ENCODE results near the gene FRMD1. TPM values are rescaled to one million over a fixed set of nuclear protein-coding genes. Genes with fewer than 3 reads are reported as not detected.

FRMD1 gene
- total RNA-seq, 2 experiments from 2014 or later, result not detected

DNA sequence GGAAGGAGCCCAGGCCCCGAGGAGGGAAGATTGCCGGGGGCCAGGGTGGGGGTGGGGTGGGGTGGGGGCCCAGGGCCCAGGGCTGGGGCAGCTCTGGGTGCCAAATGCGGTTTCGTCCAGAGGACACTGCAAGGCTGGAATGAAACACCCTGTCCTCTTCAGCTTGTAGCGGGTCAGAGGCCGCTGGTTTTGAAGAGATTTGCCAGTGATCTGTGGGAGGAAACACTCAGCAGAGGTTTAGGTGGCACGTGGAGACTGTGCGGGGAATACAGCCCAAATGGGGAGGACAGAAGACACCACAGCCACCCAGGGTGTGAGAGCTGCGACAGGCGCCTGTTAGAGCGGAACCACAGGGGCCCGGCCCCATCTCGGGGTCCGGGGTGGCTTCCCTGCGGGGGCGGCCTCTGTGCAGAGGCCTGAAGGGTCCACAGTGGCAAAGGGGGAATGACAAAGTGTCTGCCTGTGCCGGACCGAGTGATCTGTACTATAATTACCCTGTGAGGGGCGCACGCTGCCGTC lies 29.2 kb downstream of the FRMD1 start:
- no peaks in the 10 kb centered on the region for H3K27me3 Mint-ChIP-seq

DNA sequence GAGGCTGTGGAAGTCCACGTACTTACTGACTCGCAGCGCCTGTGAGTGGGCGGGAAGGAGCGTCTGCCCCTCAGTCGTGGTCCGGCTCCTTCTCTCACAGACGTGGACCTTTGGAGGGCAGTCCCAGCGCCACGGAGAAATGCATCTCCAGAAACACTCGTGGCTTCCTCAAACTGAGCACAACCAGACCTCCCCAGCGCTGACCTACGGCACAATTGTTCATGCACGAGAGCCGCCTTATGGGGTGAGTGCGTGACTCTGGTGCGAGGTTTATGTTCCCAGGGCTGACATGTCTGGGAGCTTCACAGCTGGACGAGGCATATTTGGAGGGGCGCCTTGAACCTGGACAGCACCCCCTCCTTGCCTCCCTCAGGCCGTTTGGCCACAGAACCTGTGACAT lies 29.7 kb downstream of the FRMD1 start:
- no peak for DNase-seq
- no peaks in the 10 kb centered on the region for H3K27me3 Mint-ChIP-seq
- no peaks in the 10 kb centered on the region for H3K9me3 Mint-ChIP-seq
- H3K4me1 Mint-ChIP-seq, result no peaks in the 10 kb centered on the region
- H3K36me3 Mint-ChIP-seq (ENCODE audit: low read depth), result no peaks in the 10 kb centered on the region
- CTCF ChIA-PET, result no interaction called here
- H3K4me3 Mint-ChIP-seq, result no peak overlapping the region
- no peak overlapping the region for H3K27ac Mint-ChIP-seq
- POLR2A ChIA-PET, result no interaction called here

More for the DNA sequence above, 29.2 kb downstream of the FRMD1 start:
- H3K27ac Mint-ChIP-seq, result no peak overlapping the region
- H3K36me3 Mint-ChIP-seq (ENCODE audit: low read depth), result no peaks in the 10 kb centered on the region
- POLR2A ChIA-PET, result no interaction called here
- no peak for DNase-seq
- no peaks in the 10 kb centered on the region for H3K4me1 Mint-ChIP-seq
- H3K4me3 Mint-ChIP-seq, result no peak overlapping the region
- no peaks in the 10 kb centered on the region for H3K9me3 Mint-ChIP-seq
- CTCF ChIA-PET, result no interaction called here

DNA sequence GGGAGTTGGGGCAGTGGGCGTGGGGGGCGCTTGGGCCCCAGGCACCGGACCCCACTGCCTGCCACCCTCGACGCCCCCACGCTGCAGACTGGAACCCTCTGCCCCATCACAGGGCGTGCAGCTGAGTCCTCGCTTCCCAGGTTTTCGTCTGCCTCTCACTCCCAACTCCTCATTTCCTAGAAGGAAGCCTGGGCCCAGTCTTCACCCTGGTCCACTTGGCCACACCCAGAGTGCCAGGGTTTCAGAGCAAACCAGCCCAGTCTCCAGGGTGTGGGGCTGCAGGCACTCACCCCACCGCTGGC lies 30.3 kb downstream of the FRMD1 start:
- Mint-ChIP-seq H3K27ac (no peak overlapping the region), H3K4me1 (no peaks in the 10 kb centered on the region), H3K9me3 (no peaks in the 10 kb centered on the region), H3K36me3 (ENCODE audit: low read depth) (no peaks in the 10 kb centered on the region), H3K27me3 (no peaks in the 10 kb centered on the region), H3K4me3 (no peak overlapping the region)
- ChIA-PET POLR2A (no interaction called here), CTCF (no interaction called here)
- no peak for DNase-seq

DNA sequence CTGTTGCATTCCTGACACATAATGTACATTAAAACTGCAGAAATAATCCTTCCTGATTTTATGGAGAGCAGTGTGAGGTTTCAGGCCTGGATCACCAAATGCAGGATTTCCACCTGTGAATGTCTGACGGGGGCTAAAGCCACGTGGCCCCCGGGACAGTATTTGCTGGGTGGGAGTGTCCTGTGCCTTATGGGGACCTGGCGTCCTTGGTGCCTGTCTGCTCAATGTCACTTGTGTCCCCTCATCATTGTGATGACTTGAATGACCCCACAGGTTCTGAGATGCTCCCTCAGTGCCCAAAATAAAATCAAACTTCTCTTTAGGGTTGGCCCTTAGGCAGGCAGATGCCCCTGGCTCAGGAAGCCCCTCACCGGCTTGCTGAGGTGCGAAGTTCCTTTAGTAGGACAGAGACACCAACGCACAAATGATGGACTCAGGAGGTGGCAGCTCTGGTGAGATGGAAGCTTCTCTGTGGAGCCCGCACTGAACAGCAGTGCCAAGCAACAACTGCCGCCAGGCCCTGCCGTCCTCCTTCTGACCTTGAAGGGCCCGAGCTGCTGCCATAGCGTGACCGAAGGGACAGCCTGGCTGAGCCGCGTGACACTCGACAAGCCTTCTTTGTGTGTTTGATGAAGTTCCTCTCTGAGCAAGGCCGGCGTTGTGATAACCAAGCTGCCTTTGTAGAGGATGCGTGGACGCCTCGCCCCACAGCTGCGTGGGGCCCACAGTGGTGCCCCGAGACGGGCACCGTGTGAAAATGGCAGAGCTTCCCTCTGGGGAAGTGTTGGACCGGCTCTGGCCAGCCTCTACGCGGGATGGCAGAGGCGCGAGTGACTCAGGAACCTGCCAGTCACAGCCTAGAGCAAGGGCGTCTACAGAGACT lies 30.9 kb downstream of the FRMD1 start:
- H3K4me3 Mint-ChIP-seq, result no peak overlapping the region
- ChIA-PET CTCF (no interaction called here), POLR2A (no interaction called here)
- H3K36me3 Mint-ChIP-seq (ENCODE audit: low read depth), result no peaks in the 10 kb centered on the region
- no peak overlapping the region for H3K27ac Mint-ChIP-seq
- no peaks in the 10 kb centered on the region for H3K27me3 Mint-ChIP-seq
- DNase-seq, result no peak
- no peaks in the 10 kb centered on the region for H3K4me1 Mint-ChIP-seq
- H3K9me3 Mint-ChIP-seq, result no peaks in the 10 kb centered on the region

DNA sequence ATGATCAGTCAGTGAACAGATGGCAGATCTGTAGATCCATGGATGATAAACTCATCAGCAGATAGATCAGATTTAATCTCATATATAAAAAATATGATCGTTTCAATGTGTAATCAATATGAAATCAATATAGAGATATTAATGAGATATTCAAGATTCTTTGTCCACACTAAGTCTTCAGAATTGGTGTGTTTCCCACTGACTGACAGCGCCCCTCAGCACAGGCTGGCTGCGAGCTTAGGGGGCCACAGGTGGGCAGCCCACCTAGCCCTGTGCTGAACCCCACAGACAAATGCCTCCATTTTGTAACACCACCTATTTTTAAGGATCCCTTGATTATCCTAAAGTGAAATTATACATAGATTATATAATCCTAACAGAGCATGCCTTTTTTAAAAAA lies 32.3 kb downstream of the FRMD1 start:
- Mint-ChIP-seq H3K9me3 (no peaks in the 10 kb centered on the region), H3K4me1 (no peaks in the 10 kb centered on the region), H3K27me3 (no peaks in the 10 kb centered on the region), H3K36me3 (ENCODE audit: low read depth) (no peaks in the 10 kb centered on the region), H3K27ac (no peak overlapping the region), H3K4me3 (no peak overlapping the region)
- ChIA-PET POLR2A (no interaction called here), CTCF (no interaction called here)
- no peak for DNase-seq

DNA sequence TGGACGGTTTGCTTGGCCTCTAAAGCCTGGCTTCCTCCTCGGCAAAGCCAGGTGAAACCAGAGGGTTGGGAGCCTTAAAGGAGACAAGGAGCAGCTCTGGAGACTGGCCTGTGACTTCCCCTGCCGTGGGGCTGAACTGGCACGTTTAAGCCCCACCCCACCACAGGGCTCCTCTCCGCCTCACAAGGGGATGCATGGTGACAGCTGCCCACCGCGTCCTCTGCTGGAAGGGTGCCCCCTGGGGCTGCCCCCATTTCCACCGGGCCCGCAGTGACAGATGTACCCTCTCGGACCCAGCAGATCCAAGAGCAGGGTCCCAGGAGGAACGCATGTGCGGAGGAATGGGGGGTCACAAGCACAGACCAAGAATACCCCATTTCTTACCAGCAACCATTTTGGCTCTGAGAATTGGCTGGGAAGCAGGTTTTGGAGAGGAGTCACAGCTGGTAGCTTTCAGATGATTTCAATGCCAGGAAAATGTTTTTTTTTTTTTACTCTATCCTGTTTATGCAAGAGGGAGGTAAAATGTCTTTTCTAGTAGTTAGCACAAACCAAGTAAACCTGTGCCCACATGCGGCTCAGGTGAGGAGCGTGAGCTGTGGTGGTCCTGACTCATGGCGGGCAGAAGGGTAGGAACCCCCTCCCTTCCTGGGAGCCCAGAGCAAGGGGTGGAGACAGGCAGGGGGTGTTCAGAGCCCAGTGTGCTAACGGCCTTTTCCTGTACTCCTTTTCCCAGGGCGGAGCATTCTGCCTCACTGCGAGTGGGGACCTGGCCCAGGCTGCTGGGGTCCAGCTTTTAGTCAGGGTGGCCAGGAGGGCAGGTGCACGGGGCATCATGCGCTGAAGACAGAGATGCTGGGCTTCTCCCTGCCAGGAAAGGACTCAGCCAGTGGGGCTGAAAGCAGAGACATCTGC lies 33.0 kb downstream of the FRMD1 start:
- ChIA-PET CTCF (no interaction called here), POLR2A (no interaction called here)
- no peaks in the 10 kb centered on the region for H3K4me1 Mint-ChIP-seq
- DNase-seq, result no peak
- no peaks in the 10 kb centered on the region for H3K9me3 Mint-ChIP-seq
- H3K4me3 Mint-ChIP-seq, result no peak overlapping the region
- no peaks in the 10 kb centered on the region for H3K36me3 Mint-ChIP-seq (ENCODE audit: low read depth)
- H3K27me3 Mint-ChIP-seq, result no peaks in the 10 kb centered on the region
- no peak overlapping the region for H3K27ac Mint-ChIP-seq

DNA sequence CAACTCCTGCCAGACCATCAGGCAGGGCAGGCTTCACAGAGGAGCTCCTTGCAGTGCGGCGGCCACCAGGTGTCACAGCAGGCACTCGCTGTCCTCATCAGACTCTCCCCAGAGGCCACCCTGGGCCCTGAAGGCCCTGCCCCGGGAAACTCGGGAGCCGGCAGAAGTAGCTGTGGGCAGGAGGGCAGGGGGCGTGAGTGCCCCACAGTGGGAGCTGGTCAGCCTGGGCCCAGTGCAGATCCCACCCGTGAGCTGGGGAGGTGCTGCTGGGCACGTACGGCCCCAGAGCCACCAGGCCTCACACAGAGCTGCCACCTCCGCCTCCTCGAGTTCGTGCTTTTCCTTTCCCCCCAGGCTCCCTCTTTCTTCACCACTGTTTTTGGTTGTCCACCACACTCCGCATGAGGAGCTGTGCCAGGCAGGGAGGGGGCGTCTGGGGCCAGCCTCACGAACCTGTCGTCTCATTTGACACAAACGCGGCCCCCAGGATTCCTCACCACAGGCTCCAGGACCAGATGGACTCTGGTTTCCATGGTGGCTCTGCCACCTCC lies 33.8 kb downstream of the FRMD1 start:
- no peaks in the 10 kb centered on the region for H3K36me3 Mint-ChIP-seq (ENCODE audit: low read depth)
- CTCF ChIA-PET, result no interaction called here
- DNase-seq, result no peak
- H3K4me3 Mint-ChIP-seq, result no peak overlapping the region
- peaks cover 2% of the 10 kb centered on the region for H3K9me3 Mint-ChIP-seq
- H3K4me1 Mint-ChIP-seq, result no peaks in the 10 kb centered on the region
- no peak overlapping the region for H3K27ac Mint-ChIP-seq
- POLR2A ChIA-PET, result no interaction called here
- H3K27me3 Mint-ChIP-seq, result no peaks in the 10 kb centered on the region

DNA sequence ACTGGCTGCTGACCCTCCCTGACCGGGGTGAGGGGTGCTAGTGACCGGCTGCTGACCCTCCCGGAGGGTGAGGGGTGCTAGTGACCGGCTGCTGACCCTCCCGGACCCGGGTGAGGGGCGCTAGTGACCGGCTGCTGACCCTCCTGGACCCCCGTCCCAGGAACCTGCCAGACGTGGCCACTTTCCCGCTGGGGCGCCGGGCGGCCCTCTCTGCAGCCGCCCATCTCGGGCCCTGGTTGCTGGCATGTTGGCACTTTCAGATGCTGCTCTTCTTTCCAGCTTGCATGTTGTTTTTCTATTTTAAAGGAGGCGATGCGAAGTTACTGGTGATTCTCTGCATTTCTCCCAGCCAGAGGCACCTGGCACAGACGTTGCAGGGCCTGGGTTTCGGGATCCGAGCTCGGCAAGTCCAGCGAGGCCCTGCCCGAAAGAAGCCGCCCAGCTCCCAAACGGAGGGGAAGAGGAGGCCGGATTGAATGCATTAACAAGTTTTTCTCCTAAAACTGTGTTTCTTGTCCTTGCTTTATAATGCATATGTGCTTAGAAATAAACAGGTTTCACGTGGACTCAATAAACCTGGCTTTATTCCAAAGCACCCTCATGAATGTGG lies 34.4 kb downstream of the FRMD1 start:
- H3K27ac Mint-ChIP-seq, result no peak overlapping the region
- POLR2A ChIA-PET, result no interaction called here
- no peak for DNase-seq
- no peaks in the 10 kb centered on the region for H3K4me1 Mint-ChIP-seq
- peaks cover 3% of the 10 kb centered on the region for H3K9me3 Mint-ChIP-seq
- CTCF ChIA-PET, result no interaction called here
- H3K4me3 Mint-ChIP-seq, result no peak overlapping the region
- no peaks in the 10 kb centered on the region for H3K36me3 Mint-ChIP-seq (ENCODE audit: low read depth)
- no peaks in the 10 kb centered on the region for H3K27me3 Mint-ChIP-seq

DNA sequence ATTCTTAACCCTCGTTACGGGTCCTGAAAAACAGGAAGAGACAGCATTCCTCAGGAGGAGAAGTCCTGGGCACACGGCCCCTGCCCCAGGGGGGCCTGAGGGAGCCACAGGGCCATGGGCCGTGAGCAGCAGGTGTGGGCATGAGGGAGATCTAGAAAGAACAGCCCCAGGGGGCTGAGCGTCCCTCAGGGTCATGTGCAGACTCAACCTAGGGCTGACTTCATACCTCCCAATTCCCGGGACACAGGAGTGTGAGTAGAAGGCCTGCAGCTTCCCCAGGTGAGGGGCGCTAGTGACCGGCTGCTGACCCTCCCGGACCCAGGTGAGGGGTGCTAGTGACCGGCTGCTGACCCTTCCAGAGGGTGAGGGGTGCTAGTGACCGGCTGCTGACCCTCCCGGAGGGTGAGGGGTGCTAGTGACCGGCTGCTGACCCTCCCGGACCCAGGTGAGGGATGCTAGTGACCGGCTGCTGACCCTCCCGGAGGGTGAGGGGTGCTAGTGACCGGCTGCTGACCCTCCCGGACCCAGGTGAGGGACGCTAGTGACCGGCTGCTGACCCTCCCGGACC lies 35.1 kb downstream of the FRMD1 start:
- H3K4me3 Mint-ChIP-seq, result no peak overlapping the region
- H3K9me3 Mint-ChIP-seq, result peaks cover 7% of the 10 kb centered on the region
- H3K27ac Mint-ChIP-seq, result no peak overlapping the region
- DNase-seq, result no peak
- no peaks in the 10 kb centered on the region for H3K27me3 Mint-ChIP-seq
- ChIA-PET POLR2A (no interaction called here), CTCF (no interaction called here)
- H3K36me3 Mint-ChIP-seq (ENCODE audit: low read depth), result no peaks in the 10 kb centered on the region
- no peaks in the 10 kb centered on the region for H3K4me1 Mint-ChIP-seq

DNA sequence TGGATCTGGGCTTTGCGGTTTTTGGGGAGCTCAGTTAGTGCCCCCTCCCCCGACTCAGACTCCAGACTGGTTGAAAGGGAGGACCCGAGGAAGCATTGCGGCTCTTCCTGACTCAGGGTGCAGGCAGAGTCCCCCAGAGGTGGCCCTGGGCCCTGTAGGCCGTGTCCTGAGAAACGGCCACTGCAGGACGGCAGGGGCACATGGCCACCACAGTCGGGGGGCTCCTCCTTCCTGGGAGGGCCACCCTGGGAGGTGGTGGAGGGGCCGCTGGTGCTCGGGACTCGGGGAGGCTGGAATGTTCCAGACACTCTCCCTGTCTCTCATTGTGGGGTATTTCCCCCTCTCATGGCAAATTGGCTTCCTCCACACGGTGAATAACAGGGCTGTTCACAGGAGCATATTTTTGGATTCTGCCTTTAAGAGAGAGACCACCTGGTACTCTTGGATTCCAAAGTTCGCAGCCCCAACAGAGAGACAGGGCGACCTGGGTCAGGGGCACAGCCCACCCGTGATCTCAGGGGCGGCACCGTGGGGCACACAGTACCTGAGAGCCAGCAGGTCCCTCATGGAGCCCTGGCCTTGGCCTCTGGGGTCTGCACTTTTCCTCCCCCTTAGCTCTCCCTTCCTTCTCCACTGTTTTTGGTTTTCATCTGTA lies 35.7 kb downstream of the FRMD1 start:
- no peak overlapping the region for H3K27ac Mint-ChIP-seq
- no peaks in the 10 kb centered on the region for H3K4me1 Mint-ChIP-seq
- H3K4me3 Mint-ChIP-seq, result no peak overlapping the region
- CTCF ChIA-PET, result no interaction called here
- DNase-seq, result no peak
- POLR2A ChIA-PET, result no interaction called here
- H3K36me3 Mint-ChIP-seq (ENCODE audit: low read depth), result no peaks in the 10 kb centered on the region
- H3K27me3 Mint-ChIP-seq, result no peaks in the 10 kb centered on the region
- H3K9me3 Mint-ChIP-seq, result peaks cover 13% of the 10 kb centered on the region

DNA sequence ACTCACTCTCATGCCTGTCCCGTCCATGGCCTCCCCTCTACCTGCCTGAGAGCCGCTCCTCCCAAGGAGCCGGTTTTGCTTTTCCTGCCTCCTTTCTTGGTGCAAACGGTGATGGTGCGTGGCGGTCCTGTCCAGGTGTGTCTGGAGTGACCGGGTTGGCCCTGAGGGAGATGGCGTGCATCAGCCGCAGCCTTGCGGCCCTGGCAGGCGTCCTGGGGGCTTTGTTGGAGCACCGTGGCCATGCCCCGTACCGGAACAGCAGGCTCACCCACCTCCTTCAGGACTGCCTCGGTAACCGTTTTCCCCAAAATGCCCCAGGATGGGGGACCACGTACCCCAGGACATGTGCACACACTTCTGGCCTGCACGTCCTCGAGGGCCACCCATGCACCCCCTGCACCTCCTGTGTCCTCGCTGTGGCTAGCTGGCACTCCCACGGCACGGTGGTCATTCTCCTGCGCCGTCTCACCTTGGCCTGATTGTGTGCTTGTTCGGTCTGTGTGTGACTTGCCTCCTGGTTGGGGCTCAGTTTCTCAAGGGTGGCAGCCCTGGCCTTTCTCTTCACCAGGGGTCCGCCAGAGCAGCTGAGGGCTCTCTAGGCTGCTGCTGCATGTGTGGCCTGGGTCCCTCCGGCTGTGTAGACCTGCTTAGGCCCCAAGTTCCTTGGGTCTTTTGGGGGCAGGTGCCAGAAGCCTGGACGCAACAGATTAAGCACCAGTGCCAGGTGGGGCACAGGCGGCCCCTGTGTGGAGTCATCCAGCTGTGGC lies 36.4 kb downstream of the FRMD1 start:
- CTCF ChIA-PET, result no interaction called here
- H3K36me3 Mint-ChIP-seq (ENCODE audit: low read depth), result no peaks in the 10 kb centered on the region
- H3K27ac Mint-ChIP-seq, result no peak overlapping the region
- no peaks in the 10 kb centered on the region for H3K4me1 Mint-ChIP-seq
- POLR2A ChIA-PET, result no interaction called here
- no peaks in the 10 kb centered on the region for H3K27me3 Mint-ChIP-seq
- no peak for DNase-seq
- peaks cover 15% of the 10 kb centered on the region for H3K9me3 Mint-ChIP-seq
- no peak overlapping the region for H3K4me3 Mint-ChIP-seq

DNA sequence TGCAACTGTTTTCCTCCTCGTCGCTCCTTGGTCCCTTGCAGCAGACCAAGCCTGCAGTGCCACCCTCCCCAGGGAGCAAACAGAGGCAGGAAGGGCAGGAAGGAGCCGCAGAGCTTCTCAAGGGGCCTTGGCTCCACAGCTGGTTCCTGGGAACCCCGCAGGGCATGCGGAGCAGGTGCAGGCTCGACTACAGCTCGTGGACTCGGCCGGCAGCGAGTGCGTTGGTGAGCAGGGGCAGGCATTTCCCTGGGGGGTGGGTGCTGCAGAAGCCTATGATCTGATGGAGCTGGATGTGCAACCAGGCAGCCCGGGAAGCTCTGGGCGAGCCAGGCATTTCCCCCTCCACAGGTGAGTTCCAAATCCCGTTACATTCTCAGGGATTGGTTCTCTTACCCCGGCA lies 37.1 kb downstream of the FRMD1 start:
- no peak for DNase-seq
- Mint-ChIP-seq H3K4me3 (no peak overlapping the region), H3K27me3 (no peaks in the 10 kb centered on the region), H3K4me1 (no peaks in the 10 kb centered on the region), H3K36me3 (ENCODE audit: low read depth) (no peaks in the 10 kb centered on the region), H3K9me3 (peaks cover 15% of the 10 kb centered on the region), H3K27ac (no peak overlapping the region)
- POLR2A ChIA-PET, result no interaction called here
- CTCF ChIA-PET, result no interaction called here
